D721Med (cell line): ENCODE data around the gene C3orf18.

ENCODE experiments used
- DNase-seq: peaks from one replicate; pipeline ENCODE4 v3.0.0; 2011; ENCODE audit warnings: low spot score; ENCODE audit not compliant: insufficient read length
- FAIRE-seq: peaks from 2 replicates; lab custom pipeline; 2011; peaks lifted over from hg19 to GRCh38; lab: Jason Lieb, UNC
- CTCF ChIP-seq: IDR thresholded peaks from 2 replicates; pipeline ENCODE4 v1.5.1; 2012; ENCODE audit warnings: mild to moderate bottlenecking, control low read depth; ENCODE audit not compliant: insufficient read depth; ENCODE audit errors: missing control alignments

The C3orf18 gene

GRCh38 chr3:50585919-50586762, 18.6 kb upstream of the C3orf18 start:
- no peak for FAIRE-seq
- no peak for TF ChIP-seq CTCF
- no peak for DNase-seq

- DNase-seq (no peak), FAIRE-seq (no peak)
- no peak for TF ChIP-seq CTCF
Observed at GRCh38 chr3:50584391-50584790, 16.8 kb upstream of the C3orf18 start.

GRCh38 chr3:50583897-50584296, 16.4 kb upstream of the C3orf18 start:
- no peak for DNase-seq
- FAIRE-seq = no peak
- no peak for TF ChIP-seq CTCF

- TF ChIP-seq CTCF = no peak
- DNase-seq (no peak), FAIRE-seq (no peak)
Observed at GRCh38 chr3:50582083-50582482, 14.5 kb upstream of the C3orf18 start.

- no peak for FAIRE-seq
- TF ChIP-seq CTCF = no peak
- DNase-seq = no peak
Observed at GRCh38 chr3:50581459-50581842, 13.9 kb upstream of the C3orf18 start.

GRCh38 chr3:50580683-50581458, 13.3 kb upstream of the C3orf18 start:
- FAIRE-seq (no peak), DNase-seq (no peak)
- no peak for TF ChIP-seq CTCF
